ENCODE results near the gene TBL1X.

- TF ChIP-seq CTCF (IDR thresholded peaks at IDR 0.05): no peak
- no peak for TF ChIP-seq POLR2A (IDR thresholded peaks at IDR 0.05)
Measured at GRCh38 chrX:9789555-9789954, 324.7 kb downstream of the TBL1X start.

Data from adrenal gland (tissue), 5 donors.